ENCODE results near the gene IRF8.

- TF ChIP-seq CTCF (IDR thresholded peaks at IDR 0.05) = no peak
- no peak for TF ChIP-seq POLR2A (IDR thresholded peaks at IDR 0.05)
- no peak for TF ChIP-seq POLR2AphosphoS5 (IDR thresholded peaks at IDR 0.05)
Measured at GRCh38 chr16:85851034-85851785, 47.8 kb upstream of the IRF8 start.
